Stimulated activated naive CD4-positive, alpha-beta T cell treated with Interleukin-2 at 50 U/mL for 16 hours (primary cell): ENCODE measurements around the gene TCL1A.

Experiments used
- DNase-seq: peaks from one replicate; lab custom pipeline; 2025; lab: John Stamatoyannopoulos, UW

TCL1A gene

GRCh38 chr14:95705518-95705917 lies 8.4 kb downstream of the TCL1A start:
- DNase-seq, result no peak

GRCh38 chr14:95703805-95704204 lies 10.1 kb downstream of the TCL1A start:
- DNase-seq, result no peak

GRCh38 chr14:95703341-95703740 lies 10.6 kb downstream of the TCL1A start:
- DNase-seq, result no peak

GRCh38 chr14:95701846-95702221 lies 12.1 kb downstream of the TCL1A start:
- DNase-seq, result no peak

- DNase-seq, result no peak
These were observed 13.5 kb downstream of the TCL1A start for GRCh38 chr14:95700221-95700976.

GRCh38 chr14:95699412-95699811 lies 14.5 kb downstream of the TCL1A start:
- no peak for DNase-seq

GRCh38 chr14:95698287-95698686 lies 15.6 kb downstream of the TCL1A start:
- DNase-seq, result no peak

GRCh38 chr14:95697764-95698163 lies 16.2 kb downstream of the TCL1A start:
- DNase-seq, result no peak

- DNase-seq, result no peak
These were observed 17.2 kb downstream of the TCL1A start for GRCh38 chr14:95696741-95697140.

GRCh38 chr14:95695913-95696312 lies 18.0 kb downstream of the TCL1A start:
- no peak for DNase-seq

- DNase-seq, result no peak
These were observed 18.9 kb downstream of the TCL1A start for GRCh38 chr14:95695051-95695450.

GRCh38 chr14:95692109-95692508 lies 21.8 kb downstream of the TCL1A start:
- no peak for DNase-seq

GRCh38 chr14:95691591-95691990 lies 22.3 kb downstream of the TCL1A start:
- DNase-seq, result no peak

GRCh38 chr14:95690815-95691214 lies 23.1 kb downstream of the TCL1A start:
- no peak for DNase-seq

- no peak for DNase-seq
These were observed 24.5 kb downstream of the TCL1A start for GRCh38 chr14:95689441-95689840.

- no peak for DNase-seq
These were observed 27.0 kb downstream of the TCL1A start for GRCh38 chr14:95686935-95687334.

GRCh38 chr14:95685978-95686922 lies 27.7 kb downstream of the TCL1A start, which contains the start of gene TCL1B:
Gene TCL1B (plus strand): TSS chr14:95686426. CDS start chr14:95686468, 42 bp downstream.
- no peak for DNase-seq

GRCh38 chr14:95683793-95684192 lies 30.1 kb downstream of the TCL1A start:
- DNase-seq, result peak; percentile 11

GRCh38 chr14:95681153-95681552 lies 32.8 kb downstream of the TCL1A start:
- DNase-seq, result no peak

- no peak for DNase-seq
These were observed 33.8 kb downstream of the TCL1A start for GRCh38 chr14:95679998-95680735.

- DNase-seq, result no peak
These were observed 34.6 kb downstream of the TCL1A start for GRCh38 chr14:95679148-95679815.
